ENCODE results near the gene OR8D4.

The OR8D4 gene

DNA sequence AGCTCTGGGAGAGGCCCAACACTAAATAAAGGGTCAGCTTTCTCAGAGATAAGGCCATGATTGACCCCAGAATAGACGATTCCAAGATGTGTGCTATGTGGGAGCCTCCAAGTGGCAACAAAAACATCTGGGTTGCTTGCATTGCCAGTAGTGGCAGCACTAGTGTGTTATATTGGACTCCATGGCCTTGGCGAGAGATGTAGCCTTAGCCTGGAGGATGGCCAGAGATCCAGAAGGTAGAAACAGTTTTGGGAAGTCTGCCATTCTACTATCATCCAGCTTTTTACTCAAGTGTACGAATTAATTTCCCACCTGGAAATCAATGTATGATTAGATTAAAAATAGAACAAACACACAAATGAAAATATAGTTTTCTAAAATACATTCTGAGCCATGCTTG, 3.0 kb downstream of the OR8D4 start:
- TF ChIP-seq, protein P1, sequence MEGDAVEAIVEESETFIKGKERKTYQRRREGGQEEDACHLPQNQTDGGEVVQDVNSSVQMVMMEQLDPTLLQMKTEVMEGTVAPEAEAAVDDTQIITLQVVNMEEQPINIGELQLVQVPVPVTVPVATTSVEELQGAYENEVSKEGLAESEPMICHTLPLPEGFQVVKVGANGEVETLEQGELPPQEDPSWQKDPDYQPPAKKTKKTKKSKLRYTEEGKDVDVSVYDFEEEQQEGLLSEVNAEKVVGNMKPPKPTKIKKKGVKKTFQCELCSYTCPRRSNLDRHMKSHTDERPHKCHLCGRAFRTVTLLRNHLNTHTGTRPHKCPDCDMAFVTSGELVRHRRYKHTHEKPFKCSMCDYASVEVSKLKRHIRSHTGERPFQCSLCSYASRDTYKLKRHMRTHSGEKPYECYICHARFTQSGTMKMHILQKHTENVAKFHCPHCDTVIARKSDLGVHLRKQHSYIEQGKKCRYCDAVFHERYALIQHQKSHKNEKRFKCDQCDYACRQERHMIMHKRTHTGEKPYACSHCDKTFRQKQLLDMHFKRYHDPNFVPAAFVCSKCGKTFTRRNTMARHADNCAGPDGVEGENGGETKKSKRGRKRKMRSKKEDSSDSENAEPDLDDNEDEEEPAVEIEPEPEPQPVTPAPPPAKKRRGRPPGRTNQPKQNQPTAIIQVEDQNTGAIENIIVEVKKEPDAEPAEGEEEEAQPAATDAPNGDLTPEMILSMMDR (IDR thresholded peaks at IDR 0.05; ENCODE audit: borderline replicate concordance, extremely low read depth, low read length, poor library complexity, severe bottlenecking), result no peak
- no peak for TF ChIP-seq EZH2 (IDR thresholded peaks at IDR 0.05; ENCODE audit: borderline replicate concordance, low read depth, low read length, severe bottlenecking)
- Histone ChIP-seq H3K27me3 (ENCODE audit: insufficient read depth, low read length, poor library complexity) (peaks cover 2% of the 10 kb centered on the region), H3K4me1 (ENCODE audit: insufficient read depth, low read length) (no peaks in the 10 kb centered on the region), H2AFZ (ENCODE audit: low read depth, low read length) (no peak overlapping the region), H3K27ac (ENCODE audit: low read length) (no peak overlapping the region), H3K79me2 (ENCODE audit: insufficient read depth, low read length) (no peaks in the 10 kb centered on the region), H3K4me2 (ENCODE audit: insufficient read depth, low read length) (no peak overlapping the region), H4K20me1 (ENCODE audit: insufficient read depth, low read length) (no peaks in the 10 kb centered on the region), H3K9ac (ENCODE audit: low read depth, low read length) (no peak overlapping the region), H3K9me3 (ENCODE audit: insufficient read depth, low read length, severe bottlenecking) (no peaks in the 10 kb centered on the region), H3K4me3 (ENCODE audit: low read depth in 1 of 2, low read length in 2 of 2) (no peak overlapping the region), H3K36me3 (ENCODE audit: insufficient read depth, low read length) (no peaks in the 10 kb centered on the region)
- ATAC-seq (ENCODE audit: insufficient read depth, low read depth), result no peak
- DNase-seq, result no peak

DNA sequence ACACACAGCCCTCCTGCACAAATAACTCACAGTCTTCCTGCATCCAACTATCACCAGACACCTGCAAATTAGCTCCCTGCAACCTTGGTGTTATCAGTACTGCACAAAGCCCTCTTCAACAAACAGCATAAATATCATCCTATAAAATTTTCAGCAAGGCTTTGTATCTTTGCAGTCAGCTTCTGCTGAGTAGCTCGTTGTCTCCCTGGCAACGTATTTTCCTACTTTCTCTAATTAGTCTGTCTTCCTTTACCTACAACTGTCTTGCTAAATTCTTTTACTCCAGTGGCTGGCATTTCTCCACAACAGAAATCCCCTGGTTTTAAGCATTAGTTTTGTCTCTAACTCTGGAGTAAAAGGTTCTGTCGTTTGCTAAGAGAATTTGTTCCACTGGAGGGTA, 3.9 kb downstream of the OR8D4 start:
- no peaks in the 10 kb centered on the region for H3K9me3 ChIP-seq (ENCODE audit: insufficient read depth, low read length, severe bottlenecking)
- no peak overlapping the region for H3K4me2 ChIP-seq (ENCODE audit: insufficient read depth, low read length)
- no peaks in the 10 kb centered on the region for H3K36me3 ChIP-seq (ENCODE audit: insufficient read depth, low read length)
- no peak overlapping the region for H3K9ac ChIP-seq (ENCODE audit: low read depth, low read length)
- DNase-seq (no peak), ATAC-seq (ENCODE audit: insufficient read depth, low read depth) (no peak)
- H3K4me3 ChIP-seq (ENCODE audit: low read depth in 1 of 2, low read length in 2 of 2), result no peak overlapping the region
- TF ChIP-seq, protein P1 (IDR thresholded peaks at IDR 0.05; ENCODE audit: borderline replicate concordance, extremely low read depth, low read length, poor library complexity, severe bottlenecking), result no peak
- no peak for TF ChIP-seq EZH2 (IDR thresholded peaks at IDR 0.05; ENCODE audit: borderline replicate concordance, low read depth, low read length, severe bottlenecking)
- no peaks in the 10 kb centered on the region for H4K20me1 ChIP-seq (ENCODE audit: insufficient read depth, low read length)
- no peak overlapping the region for H3K27ac ChIP-seq (ENCODE audit: low read length)
- no peaks in the 10 kb centered on the region for H3K79me2 ChIP-seq (ENCODE audit: insufficient read depth, low read length)
- no peaks in the 10 kb centered on the region for H3K4me1 ChIP-seq (ENCODE audit: insufficient read depth, low read length)
- peaks cover 2% of the 10 kb centered on the region for H3K27me3 ChIP-seq (ENCODE audit: insufficient read depth, low read length, poor library complexity)
- no peak overlapping the region for H2AFZ ChIP-seq (ENCODE audit: low read depth, low read length)

DNA sequence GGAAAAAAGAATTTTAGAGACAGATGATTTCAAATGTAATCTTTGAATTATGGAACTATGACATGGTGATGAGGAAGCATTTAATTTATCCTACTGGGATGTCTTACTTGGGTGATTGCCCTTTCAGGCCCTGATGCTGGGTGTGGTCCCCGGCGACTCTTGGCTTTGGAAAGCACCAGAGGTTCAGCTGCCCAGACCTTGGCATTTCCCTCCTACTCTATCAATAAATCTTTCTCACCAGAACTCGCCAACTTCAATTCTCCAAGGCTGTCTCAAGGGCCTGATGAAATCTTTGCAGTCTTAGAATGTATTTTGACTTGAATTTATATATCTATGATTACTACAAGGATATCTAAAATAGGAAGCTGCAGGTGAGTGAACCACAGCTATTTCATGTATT, 19.0 kb downstream of the OR8D4 start:
- no peaks in the 10 kb centered on the region for H3K9me3 ChIP-seq (ENCODE audit: insufficient read depth, low read length, severe bottlenecking)
- H3K4me2 ChIP-seq (ENCODE audit: insufficient read depth, low read length), result no peak overlapping the region
- TF ChIP-seq, protein P1 (IDR thresholded peaks at IDR 0.05; ENCODE audit: borderline replicate concordance, extremely low read depth, low read length, poor library complexity, severe bottlenecking), result no peak
- no peak for TF ChIP-seq EZH2 (IDR thresholded peaks at IDR 0.05; ENCODE audit: borderline replicate concordance, low read depth, low read length, severe bottlenecking)
- DNase-seq, result no peak
- no peaks in the 10 kb centered on the region for H3K4me1 ChIP-seq (ENCODE audit: insufficient read depth, low read length)
- H3K36me3 ChIP-seq (ENCODE audit: insufficient read depth, low read length), result no peaks in the 10 kb centered on the region
- no peak overlapping the region for H3K27ac ChIP-seq (ENCODE audit: low read length)
- no peak for ATAC-seq (ENCODE audit: insufficient read depth, low read depth)
- H2AFZ ChIP-seq (ENCODE audit: low read depth, low read length), result no peak overlapping the region
- H3K4me3 ChIP-seq (ENCODE audit: low read depth in 1 of 2, low read length in 2 of 2), result no peak overlapping the region
- no peaks in the 10 kb centered on the region for H4K20me1 ChIP-seq (ENCODE audit: insufficient read depth, low read length)
- no peaks in the 10 kb centered on the region for H3K79me2 ChIP-seq (ENCODE audit: insufficient read depth, low read length)
- no peak overlapping the region for H3K9ac ChIP-seq (ENCODE audit: low read depth, low read length)
- H3K27me3 ChIP-seq (ENCODE audit: insufficient read depth, low read length, poor library complexity), result no peaks in the 10 kb centered on the region

DNA sequence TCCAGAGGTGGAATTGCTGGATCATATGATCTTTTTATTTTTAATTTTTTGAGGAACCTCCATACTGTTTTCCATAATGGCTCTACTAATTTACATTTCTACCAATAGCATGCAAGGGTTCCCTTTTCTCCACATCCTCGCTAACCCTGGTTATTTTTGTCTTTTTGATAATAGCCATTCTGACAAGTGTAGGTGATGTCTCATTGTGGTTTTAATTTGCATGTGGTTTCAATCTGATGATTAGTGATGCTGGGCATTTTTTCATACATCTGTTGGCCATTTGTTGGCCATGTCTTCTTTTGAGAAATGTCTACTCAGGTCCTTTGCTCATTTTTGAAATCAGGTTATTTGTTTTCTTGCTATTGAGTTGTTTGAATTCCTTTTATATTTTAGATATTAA, 22.1 kb downstream of the OR8D4 start:
- H3K79me2 ChIP-seq (ENCODE audit: insufficient read depth, low read length), result no peaks in the 10 kb centered on the region
- DNase-seq (no peak), ATAC-seq (ENCODE audit: insufficient read depth, low read depth) (no peak)
- no peak overlapping the region for H3K27ac ChIP-seq (ENCODE audit: low read length)
- no peaks in the 10 kb centered on the region for H3K4me1 ChIP-seq (ENCODE audit: insufficient read depth, low read length)
- no peaks in the 10 kb centered on the region for H4K20me1 ChIP-seq (ENCODE audit: insufficient read depth, low read length)
- no peak overlapping the region for H3K9ac ChIP-seq (ENCODE audit: low read depth, low read length)
- no peak overlapping the region for H3K4me3 ChIP-seq (ENCODE audit: low read depth in 1 of 2, low read length in 2 of 2)
- H3K27me3 ChIP-seq (ENCODE audit: insufficient read depth, low read length, poor library complexity), result no peaks in the 10 kb centered on the region
- H3K9me3 ChIP-seq (ENCODE audit: insufficient read depth, low read length, severe bottlenecking), result no peaks in the 10 kb centered on the region
- TF ChIP-seq, protein P1 (IDR thresholded peaks at IDR 0.05; ENCODE audit: borderline replicate concordance, extremely low read depth, low read length, poor library complexity, severe bottlenecking), result no peak
- no peak for TF ChIP-seq EZH2 (IDR thresholded peaks at IDR 0.05; ENCODE audit: borderline replicate concordance, low read depth, low read length, severe bottlenecking)
- H3K36me3 ChIP-seq (ENCODE audit: insufficient read depth, low read length), result no peaks in the 10 kb centered on the region
- no peak overlapping the region for H2AFZ ChIP-seq (ENCODE audit: low read depth, low read length)
- no peak overlapping the region for H3K4me2 ChIP-seq (ENCODE audit: insufficient read depth, low read length)
